GF-D8 (cell line): Measurements from ENCODE around the gene CNIH3.
"Not testable (repeated sequence)": the region's sequence is repeated elsewhere in the genome, so short reads cannot be mapped to it uniquely, and the experiment has no call there.

Source experiments
- DNase-seq: peaks from one replicate; lab custom pipeline; 2025; lab: John Stamatoyannopoulos, UW

Gene CNIH3

DNA sequence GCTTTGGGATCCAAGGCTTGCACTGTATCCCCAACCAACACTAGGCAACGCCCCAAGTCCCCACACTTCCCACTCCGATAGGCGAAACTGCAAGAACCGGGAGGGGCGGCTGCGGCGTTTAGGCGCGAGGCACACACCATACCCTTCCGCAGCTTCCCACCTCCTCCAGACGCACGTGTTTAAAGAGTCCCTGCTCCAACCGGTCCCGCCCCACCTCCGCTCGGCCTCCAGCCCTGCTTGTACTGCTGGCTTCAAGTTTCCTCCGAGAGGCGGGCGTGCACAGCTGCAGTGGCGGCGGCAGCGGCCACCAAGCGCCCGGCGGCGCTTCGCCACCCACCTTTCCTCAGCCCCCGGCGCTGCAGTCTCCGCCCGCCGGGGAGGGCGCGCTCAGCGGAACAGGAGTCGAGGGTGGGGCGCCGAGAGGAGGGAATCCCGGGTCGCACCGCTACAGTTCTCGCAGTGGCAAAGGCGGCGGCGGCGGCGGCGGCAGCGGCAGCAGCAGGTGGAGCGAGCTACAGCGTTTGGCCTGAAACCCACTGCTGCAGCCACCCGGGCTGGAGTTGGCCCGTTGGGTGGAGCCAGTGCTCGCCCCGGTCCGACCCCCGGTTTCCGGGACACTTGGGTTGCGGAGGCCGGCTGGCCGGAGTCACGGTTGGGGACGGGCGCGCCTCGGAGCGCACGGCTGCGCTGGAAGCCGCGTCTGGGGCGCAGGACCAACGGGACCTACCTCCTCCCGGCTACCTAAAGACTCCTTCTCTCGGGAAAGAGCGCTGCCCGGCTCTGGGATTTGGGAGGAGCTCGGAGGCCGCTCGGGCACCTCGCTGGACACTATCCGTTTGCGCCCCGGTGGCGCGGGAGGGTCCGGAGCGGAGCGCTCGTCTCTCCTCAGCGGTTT, at the start of gene CNIH3:
TSS of gene CNIH3 (plus strand) at position 457 of the 895 bp plus-strand sequence. CDS start 858 bp downstream, outside the sequence.
- no peak for DNase-seq

DNA sequence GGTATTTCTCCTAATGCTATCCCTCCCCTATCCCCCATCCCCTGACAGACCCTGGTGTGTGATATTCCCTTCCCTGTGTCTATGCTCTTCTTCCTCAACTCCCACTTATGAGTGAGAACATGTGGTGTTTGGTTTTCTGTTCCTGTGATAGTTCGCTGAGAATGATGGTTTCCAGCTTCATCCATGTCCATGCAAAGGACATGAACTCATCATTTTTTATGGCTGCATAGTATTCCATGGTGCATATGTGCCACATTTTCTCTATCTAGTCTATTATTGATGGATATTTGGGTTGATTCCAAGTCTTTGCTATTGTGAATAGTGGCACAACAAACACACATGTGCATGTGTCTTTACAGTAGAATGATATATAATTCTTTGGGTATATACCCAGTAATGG, 49.6 kb upstream of the CNIH3 start:
- DNase-seq = not testable (repeated sequence)

DNA sequence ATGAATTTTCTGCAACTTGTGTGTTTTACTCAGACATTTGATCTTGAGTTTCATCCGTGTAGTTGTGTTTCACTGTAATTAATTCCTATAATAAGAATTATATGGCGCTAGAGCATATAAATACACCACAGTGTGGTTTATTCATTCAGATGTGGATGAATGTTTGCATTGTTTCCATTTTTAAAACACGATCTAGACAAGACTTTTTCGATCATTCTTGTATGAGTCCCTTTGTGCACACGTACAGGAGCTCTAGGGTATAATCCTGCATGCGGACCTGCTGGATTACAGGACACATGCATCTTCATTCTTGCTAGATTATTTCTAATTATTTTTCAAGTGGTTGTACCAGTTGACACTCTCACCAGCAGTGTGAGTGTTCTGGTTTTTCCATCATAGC, 46.8 kb upstream of the CNIH3 start:
- no peak for DNase-seq

DNA sequence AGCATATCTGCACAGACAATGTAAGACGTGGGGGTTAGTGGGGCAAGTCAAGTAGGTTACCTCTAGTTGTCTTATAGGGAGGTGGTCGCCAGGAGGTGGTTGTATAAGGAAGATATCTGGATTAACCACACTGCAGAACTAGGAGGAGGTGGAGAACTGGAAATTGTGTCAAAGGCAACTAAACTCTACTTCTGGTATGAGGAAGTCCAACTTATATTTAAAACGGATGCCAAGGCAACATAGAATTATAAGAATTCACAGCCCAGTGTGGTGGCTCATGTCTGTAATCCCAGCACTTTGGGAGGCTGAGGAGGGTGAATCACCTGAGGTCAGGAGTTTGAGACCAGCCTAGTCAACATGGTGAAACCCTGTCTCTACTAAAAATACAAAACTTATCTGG, 44.1 kb upstream of the CNIH3 start:
- not testable (repeated sequence) for DNase-seq

DNA sequence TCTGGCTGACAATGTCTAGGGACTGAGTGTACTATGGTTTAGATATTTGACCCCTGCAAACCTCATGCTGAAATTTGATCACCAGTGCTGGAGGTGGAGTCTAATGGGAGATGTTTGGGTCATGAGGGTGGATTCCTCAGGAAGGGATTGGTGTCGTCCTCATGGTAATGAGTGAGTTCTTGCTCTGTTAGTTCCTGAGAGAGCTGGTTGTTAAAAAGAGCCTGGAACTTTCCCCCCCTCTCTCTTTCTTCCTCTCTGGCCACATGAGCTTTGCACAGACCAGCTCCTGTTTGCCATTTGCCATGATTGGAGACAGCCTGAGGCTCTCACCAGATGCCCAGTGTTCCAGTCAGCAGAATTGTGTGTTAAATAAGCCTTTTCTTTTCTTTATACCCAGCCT, 36.6 kb upstream of the CNIH3 start:
- DNase-seq = no peak

DNA sequence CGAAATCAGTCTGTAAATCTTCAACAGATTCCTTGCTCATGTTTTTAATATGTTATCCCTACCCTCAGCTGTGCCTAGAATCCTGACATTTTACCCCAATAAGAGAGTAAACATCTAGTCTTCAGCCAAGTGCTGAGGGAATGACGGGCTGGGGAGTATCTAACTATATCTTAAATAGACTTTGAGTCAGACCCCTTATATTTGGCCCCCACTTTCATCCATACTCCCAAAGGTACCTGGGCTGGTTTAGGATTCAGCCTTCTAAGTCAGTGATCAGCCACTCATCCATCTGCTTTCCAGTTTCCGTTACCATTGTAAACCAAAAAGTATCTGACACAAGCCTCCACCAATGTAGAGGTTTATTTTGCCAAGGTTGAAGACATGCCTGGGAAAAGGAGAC, 36.1 kb upstream of the CNIH3 start:
- no peak for DNase-seq

DNA sequence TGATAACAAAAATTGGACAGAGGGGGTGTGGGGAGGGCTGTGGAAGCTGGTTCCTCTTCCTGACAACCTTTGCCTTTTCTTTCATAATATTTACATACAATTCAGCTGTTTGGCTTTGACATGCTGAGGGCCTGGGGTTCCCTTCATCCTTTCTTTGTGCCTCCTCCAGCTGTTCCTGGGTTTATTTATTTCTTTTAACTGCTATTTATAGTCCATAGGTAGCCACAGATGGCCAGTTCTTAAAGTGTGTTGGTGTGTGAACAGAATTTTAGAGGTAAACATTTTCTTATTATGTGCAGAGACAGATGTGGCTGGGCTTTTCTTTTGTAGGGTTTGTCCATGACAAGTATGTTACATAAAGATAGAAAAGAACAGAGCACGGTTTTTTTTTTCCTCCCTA, 34.1 kb upstream of the CNIH3 start:
- no peak for DNase-seq

DNA sequence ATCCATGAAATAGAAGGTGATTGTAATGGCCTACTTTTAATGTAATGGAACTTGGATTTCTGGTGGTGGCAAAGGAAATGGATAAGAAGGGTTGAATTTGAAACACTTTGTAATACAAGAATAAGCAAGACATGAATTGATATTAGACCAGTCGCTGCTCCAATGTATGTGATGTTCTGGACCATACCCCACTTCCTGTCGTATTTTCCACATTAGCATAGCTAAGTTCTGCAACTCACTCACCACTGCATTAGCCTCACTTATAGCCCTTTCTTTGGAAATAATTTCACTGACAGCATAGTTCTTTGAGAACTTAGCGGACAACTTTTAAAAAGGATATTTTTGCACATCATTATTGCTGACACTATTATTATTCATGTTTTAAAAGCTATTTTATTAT, 32.3 kb upstream of the CNIH3 start:
- no peak for DNase-seq

DNA sequence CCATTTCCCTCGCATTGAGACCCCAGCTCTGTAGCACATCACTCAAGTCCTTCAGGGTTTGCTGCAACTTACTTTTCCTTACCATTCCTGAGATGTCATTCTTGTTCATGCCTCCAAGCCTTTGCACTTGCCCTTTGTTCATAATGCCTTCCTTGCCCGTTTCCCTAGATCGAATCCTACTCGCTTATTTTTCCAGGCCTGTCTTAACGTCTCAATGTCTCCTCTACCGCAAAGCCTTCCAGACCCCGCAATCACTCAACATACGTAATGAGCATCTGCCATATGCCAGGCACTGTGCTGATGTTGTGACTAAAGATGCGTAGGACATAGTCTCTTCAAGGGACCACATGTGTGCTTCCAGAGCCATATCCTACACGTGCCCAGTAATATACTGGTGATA, 31.1 kb upstream of the CNIH3 start:
- no peak for DNase-seq

DNA sequence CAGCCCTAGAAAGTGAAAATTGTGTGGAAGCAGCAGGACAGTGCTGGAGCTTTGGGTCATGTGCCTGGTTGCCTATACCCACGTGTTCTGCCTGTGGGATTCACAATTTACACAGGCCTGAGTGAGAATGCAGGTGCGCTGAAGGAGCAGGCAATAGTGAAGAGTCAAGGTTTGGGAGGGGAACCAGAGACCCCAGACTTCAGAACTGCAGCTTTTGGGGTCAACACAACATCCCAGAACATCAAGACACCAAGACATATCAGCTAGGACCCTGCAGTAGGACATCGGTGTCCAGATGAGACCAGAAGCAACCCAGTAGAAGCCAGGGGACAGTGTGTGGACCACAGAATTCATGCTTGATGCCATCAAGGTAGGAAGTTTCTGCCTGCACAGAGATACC, 29.1 kb upstream of the CNIH3 start:
- DNase-seq = no peak

DNA sequence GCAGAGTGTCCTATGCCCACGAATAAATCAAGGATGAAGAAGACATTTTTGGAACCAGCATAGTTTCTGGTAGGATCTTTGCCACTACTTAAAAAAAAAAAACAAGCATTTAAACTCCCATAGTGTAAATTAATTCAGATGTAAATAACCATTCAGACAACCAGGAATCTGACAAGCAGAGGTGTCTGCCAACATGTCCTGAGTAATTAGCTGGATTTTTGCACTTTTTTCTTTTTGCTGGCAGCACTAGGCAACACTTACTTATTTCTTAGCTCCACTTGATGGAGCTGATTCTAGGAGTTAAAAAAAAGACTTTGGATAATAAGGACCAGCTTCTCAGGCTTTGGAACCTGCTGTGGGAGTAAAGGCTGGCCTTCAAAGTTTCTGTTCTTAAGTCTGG, 27.6 kb upstream of the CNIH3 start:
- DNase-seq = no peak

DNA sequence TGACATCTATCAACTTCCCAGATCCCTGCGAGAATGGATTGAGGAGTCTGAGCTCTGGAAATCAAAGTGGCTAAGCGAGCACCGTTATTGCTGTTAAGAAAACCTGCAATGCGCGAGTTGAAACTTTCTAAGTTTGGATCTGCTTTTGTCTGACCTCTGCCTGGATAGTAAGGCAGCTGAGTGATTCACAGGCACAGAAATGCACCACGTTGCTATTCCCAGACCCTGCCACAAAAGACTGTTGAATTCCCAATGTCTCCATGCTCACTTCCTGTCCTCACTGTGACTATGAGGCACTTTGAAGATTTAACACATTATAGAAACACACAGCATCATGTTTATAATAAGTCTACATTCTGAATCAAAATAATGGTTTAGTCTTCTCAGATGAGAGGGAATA, 27.1 kb upstream of the CNIH3 start:
- DNase-seq = no peak

DNA sequence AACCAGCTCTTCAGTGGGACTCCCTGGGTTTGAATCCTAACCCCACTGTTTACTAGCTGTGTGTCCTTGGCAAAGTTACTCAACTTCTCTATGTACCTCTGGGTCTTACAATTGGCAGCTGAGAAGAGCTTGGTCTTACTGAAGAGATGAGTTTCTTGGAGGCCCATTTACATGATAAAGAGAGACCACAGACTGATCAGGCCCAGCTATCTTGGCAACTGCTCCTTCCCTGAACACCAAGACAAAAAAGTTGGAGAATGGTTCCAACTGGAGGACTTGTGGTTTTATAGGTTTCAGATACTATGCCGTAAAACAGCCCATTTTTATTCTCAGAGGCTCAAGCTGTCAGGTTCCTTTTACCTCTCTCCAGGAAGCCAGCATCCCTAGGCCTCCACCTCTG, 24.8 kb upstream of the CNIH3 start:
- DNase-seq = no peak

DNA sequence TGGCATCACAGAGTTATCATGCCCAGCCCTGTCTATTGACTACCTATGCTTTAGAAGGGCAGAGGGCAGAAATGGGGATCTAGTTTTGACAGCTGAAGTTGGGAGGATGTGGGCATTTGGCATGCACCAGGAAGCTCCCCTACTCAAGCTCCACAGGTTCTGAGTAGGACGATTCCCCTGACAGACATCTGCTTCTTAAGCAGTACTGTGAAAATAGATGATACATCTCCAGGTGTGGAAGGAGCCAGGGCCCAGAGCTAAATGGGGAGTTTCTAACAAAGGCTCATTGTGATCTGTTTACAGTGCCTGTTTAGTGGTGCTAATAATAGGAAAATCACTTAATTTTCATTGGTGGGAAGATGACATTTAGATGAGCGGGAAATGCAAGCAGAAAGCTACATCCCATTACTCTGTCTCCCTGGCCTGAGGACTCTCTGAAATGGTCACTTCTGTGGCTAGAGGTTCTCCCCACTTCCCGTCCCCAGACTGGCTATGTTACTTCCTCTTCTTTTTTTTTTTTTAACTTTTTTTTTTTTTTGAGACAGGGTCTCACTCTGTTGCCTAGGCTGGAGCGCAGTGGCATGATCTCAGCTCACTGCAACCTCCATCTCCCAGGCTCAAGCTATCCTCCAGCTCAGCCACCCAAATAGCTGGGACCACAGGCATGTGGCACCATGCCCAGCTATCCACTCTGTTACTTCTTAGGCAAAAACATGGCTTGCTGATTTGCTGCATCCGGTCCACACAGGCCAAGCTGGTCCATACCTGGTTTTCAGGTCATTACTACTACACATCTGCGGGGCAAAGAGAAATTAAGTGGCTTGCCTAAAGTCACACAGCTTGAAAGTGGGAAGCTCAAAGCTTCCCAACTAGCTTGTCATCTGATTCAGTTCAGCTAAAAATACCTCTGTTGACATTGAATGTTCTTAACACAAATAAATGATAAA, 23.2 kb upstream of the CNIH3 start:
- DNase-seq = peak; percentile 20

DNA sequence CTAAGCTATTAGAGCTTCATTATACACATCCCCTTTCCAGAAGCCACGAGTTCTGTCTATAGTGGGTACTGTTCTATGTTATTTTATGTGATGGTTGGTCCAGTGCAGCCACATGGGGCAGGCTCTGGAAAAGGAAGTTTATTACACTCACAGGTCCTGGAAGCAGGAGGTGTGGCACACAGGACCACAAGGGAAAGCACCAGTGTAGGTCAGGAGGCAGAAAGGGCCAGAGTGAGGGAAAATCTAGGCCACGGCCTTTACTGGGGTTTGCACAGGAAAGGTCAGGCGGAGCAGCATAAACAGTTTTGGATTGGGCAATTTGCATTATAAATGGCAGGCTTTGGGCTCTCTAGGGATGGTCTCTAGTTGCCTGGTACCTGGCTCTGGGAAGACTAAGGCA, 21.8 kb upstream of the CNIH3 start:
- DNase-seq = no peak

DNA sequence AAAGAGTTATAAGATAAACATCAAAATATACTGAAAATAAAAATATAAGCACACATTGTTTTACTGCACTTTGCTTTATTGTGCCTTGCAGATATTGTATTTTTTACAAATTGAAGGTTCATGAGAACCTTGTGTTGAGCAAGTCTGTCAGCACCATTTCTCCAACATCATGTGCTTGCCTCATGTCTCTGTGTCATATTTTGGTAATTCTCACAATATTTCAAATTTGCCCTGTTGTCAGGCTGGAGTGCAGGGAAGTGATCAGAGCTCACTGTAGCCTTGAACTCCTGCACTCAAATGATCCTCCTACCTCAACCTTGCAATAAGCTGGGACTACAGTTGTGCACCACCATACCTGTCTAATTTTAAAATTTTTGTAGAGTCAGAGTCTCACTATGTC, 21.3 kb upstream of the CNIH3 start:
- DNase-seq = no peak

DNA sequence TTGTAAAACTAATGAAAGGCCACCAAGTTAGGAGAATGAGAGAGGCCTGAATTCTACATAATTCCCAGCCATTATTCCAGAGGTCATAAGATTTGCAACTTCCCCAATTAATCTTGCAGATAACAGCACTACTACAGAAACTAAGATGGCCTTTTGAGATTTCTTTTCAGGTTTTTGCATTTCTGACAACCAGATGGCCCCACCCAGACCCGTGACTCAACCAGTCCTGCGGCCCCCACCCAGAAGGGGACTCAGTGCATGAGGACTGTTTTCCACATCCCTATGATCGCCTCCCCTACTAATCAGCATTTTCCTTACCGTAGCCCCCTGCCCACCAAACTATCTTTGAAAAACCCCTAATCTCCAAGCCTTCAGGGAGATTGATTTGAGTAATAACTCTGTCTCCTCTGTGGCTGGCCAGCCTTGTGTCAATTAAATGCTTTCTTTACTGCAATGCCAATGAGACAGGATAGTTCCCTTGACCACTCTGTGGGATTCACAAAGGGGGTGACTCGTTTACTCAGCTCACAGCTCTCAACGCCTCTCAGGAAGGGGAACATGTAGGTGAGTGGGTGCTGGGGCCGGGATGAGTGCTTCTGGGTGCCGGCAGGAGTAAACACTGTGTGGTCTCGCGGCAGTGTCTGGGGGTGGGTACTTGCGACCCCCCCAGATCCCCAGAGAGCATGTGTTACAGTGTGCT, 10.5 kb upstream of the CNIH3 start:
- no peak for DNase-seq

DNA sequence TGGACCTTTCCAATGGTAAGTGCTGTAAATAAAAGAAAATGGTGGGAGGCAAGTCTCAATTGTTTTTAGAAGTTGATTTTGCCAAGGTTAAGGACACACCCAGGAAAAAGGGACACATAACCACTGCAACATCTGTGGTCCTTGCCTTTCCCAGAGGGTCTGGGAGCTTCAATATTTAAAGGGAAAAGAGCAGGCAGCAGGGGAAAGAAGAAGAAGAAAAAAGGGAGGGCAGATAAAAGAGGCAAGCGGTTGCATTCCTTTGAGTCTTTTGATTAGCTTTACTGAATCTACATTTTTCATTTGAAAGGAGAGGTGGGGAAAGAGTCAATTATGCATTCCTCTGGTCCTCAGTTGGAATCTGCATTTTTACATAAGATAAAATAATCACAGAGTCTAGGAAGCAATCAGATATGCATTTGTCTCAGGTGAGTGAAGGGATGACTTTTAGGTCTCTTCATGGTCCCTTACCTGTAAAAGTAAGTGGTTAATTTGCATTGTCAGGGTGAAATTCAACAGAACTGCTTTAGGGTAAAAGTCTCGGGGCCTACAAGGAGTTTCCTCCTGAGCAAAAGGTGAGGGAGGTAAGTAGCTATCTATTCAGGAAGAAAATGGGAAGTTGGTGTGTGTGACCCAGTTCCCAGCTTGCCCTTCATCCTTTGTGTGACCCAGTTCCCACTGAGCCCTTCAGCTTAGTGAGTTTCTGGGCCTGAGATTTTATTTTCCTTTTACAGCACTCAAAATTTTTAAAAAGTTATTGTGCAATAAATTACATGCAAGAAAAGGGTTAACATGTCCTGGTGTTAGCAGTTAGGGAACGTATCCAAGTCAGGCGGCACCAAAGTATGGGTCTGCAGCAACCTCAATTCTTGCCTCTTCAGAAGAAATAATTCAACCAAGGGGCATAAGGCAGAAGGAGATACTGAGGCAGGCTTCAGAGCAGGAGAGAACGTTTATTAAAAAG, 8.6 kb upstream of the CNIH3 start:
- DNase-seq = no peak

DNA sequence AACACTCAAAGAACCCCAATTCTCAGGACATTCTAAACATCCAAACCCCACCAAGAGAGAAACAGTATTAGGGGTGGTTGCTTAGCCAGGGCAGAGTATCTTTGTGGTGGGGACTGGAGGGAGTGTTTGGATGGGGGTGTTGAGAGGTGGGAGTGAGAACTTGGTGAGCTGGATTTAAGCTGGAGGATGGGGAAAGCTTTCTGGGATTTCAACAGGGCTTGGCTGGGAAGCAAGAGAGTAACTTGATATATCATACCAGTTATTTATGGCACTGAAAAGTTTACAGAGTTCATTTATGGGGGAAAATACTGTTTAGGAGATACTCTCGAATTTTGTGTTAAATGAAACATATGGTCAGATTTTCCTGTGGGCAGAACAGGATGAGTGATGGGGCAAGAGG, 6.8 kb upstream of the CNIH3 start:
- no peak for DNase-seq

DNA sequence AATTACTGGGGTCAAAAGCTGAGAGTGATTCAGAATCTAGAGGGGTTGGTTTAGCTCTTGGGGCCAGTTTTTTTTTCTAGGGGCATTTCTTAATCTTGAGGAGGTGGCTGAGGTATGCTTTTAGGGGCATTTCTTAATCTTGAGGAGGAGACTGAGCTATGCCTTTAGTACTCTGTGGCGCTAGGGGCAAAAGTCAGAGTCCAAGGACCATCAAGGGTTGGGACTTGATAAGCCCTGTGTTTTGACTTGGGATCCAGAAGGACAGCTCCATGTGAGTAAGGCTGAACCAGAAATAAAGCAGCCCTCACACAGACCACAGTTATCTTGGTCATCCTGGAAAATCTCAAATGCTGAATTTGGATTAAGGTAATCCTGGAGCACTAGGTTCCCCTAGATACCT, 3.9 kb upstream of the CNIH3 start:
- no peak for DNase-seq

DNA sequence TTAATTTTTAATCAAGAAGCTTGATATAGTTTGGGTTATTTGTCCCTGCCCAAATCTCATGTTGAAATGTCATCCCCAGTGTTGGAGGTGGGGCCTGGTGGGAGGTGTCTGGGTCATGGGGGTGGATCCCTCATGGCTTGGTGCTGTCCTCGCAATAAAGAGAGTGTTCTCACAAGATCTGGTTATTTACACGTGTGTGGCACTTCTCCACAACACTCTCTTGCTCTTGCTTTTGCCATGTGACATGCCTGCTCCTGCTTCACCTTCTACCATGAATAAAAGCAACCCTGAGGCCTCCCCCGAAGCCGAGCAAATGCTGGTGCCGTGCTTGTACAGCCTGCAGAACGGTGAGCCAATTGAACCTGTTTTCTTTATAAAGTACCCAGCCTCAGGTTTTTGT, 2.6 kb upstream of the CNIH3 start:
- no peak for DNase-seq
